GM21619 (cell line): Measurements from ENCODE around the gene RAB11FIP4.

ENCODE experiments used
- ATAC-seq: cut with Tn5 transposase; IDR thresholded peaks from one replicate; pipeline ENCODE4 v1.9.1; 2021; ENCODE audit not compliant: unreplicated experiment

Gene RAB11FIP4

GRCh38 chr17:31404028-31404949 lies 12.8 kb downstream of the RAB11FIP4 start:
- ATAC-seq, result no peak

GRCh38 chr17:31405890-31406371 lies 14.5 kb downstream of the RAB11FIP4 start:
- no peak for ATAC-seq

DNA sequence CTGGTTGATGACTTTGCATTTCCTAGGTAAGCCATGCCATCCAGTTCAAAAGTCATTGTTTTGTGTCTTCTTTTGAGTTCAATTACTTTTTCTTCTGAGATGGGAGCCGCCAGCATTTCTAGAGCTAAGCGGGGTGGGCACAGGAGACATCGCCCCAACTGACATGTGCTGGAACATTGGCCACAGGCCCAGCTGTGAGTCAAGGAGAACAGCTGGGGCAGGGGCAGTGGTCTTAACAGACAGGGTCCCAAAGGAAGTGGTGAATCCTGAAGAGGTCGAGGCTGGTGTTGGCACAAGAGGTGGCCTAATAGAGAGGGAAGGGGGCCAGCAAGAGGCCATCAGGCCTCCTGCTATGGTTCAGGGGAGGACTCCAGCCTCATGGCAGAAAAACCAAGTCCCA lies 17.1 kb downstream of the RAB11FIP4 start:
- no peak for ATAC-seq

GRCh38 chr17:31411707-31412285 lies 20.3 kb downstream of the RAB11FIP4 start:
- ATAC-seq, result no peak

- no peak for ATAC-seq
These were observed 21.0 kb downstream of the RAB11FIP4 start for GRCh38 chr17:31412511-31412910.

DNA sequence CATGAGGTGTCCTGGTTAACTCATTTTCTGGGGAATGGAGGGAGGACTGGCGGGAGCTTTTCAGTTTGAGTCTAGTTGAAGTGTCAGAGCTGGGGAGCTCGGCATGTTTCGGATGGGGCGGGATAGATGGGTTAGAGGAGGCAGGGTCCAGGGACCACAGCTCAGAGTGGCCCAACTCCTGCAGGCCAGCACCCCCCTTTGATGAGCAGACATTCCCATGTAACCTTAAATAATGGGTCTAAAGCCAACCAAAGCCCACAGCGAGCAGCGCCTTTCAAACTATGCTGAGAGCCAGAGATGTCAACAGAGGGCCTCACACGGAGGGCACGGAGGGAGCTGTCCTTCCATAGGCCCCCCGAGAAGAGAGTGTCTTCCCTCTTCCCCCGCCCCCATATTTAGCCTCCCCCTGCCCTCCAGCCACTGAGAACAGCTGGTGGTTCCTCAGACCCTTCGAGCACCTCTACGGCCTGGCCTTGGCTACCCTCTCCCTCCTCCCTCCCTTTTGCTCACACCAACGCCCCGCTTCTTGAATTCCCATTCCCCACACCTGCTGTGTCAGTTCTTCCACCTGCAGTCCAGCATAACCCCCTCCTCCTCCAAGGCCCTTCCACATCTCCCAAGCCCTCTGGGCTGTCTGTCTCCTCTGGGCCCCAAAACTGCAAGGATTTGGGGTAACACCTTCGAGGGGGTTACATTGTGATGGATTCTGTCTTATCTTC lies 21.8 kb downstream of the RAB11FIP4 start:
- ATAC-seq, result no peak

- ATAC-seq, result no peak
These were observed 22.5 kb downstream of the RAB11FIP4 start for GRCh38 chr17:31413874-31414549.

DNA sequence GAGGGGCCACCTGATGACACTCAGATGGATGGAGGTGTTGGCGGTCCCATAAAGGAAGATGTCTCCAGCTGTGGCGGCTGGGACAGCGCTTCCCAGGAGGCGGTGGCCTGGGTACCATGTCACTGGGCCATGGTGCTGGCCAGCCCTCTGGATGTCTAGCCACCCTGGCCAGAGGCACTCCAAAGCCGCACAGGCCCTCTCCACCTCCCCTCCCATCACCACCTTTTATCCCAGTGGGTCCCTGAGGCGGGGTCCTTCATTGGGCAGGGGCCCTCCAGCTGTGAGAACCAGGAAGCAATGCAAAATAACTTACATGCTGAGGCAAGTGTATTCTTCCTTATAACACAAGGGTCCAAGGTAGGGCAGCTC lies 23.1 kb downstream of the RAB11FIP4 start:
- no peak for ATAC-seq

DNA sequence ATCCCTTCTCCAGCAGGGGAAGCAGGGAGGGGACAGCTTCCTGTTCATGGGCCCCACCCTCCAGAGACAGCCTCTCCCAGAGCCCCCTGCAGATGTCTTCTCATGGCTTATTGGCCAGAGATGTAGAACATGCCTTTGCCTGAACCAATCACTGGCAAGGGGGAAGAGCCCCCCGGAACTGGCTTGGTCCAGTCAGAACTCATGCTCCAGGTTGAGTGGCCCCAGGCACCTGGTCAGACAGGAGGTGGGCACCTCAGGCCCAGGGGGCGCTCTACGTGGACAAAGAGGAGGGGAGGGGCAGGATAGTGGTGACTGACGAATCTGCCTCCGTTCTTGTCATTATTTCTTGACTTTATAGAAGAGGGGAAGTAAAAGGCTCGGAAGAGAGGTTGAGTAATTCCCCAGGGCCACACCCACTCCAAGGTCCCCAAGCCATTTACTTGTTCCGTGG lies 23.6 kb downstream of the RAB11FIP4 start:
- ATAC-seq, result no peak

- ATAC-seq, result no peak
These were observed 24.4 kb downstream of the RAB11FIP4 start for GRCh38 chr17:31415640-31416502.

GRCh38 chr17:31416503-31416923 lies 25.0 kb downstream of the RAB11FIP4 start:
- ATAC-seq, result no peak

- no peak for ATAC-seq
These were observed 25.7 kb downstream of the RAB11FIP4 start for GRCh38 chr17:31417051-31417792.

DNA sequence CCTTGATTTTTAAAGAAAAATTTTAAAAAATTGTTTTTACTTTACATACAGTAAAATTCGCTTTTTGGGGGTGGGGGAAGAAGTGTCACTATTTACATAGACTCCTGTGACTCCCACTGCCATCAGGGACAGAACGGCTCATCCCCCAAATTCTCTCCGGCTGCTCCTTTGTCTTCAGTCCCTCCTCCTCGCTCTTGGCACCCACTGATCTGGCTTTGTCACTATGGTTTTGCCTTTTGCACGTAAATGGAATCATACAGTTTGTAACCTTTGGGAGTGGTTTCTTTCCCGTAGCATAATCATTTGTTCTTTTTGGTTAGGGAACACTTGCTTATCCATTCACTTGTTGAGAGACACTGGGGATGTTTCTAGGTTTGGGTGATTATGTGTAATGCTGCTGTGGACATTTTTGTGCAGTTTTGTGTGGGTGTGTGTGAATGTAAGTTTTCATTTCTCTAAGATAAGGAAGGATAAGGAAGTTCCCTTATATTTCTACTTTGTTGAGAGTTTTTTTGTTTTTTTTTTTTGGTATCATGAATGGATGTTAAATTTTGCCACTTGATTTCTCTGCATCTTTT lies 27.4 kb downstream of the RAB11FIP4 start:
- no peak for ATAC-seq

GRCh38 chr17:31422443-31422842 lies 31.0 kb downstream of the RAB11FIP4 start:
- no peak for ATAC-seq

- no peak for ATAC-seq
These were observed 33.4 kb downstream of the RAB11FIP4 start for GRCh38 chr17:31424944-31425281.

DNA sequence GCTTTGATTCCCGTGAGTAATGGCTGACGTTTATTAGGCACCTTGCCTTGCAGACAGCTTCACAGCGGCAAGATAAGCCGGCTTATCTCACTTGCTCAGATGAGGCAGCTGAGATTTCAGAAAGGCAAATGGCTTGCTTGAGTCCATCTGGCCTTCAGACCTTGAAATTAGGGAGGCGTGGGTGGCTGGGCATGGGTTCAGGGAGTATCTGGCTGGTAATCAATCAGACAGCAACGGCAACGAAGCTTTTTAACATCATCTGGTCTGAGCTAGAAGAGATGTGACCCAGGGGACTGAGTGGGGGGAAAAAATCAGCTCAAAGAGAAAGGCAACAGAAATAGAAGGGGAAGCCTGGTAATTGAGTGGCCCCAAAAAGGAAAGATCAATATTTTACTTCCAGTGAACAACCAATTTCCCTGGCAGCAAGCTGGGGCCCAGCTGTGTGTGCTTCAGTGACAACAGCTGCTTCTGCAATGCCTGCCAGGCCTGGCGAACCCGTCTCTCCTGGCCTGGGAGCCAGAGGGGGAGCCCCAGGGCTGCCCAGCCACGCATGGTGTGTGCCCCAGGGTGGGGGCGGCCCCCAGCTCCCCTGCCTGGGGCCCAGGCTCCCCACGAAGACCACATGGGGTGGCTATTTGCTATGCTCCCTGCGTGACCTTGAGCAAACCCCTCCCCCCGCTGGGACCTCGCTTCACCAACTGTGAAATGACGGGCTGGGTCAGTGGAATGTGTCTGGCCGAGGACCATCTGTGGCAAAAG lies 34.0 kb downstream of the RAB11FIP4 start:
- no peak for ATAC-seq

GRCh38 chr17:31427684-31428083 lies 36.2 kb downstream of the RAB11FIP4 start:
- no peak for ATAC-seq

GRCh38 chr17:31428111-31428510 lies 36.6 kb downstream of the RAB11FIP4 start:
- no peak for ATAC-seq
